Natural killer cell (primary cell): ENCODE results near the gene UBE2N. TPM values are rescaled to one million over a fixed set of nuclear protein-coding genes. Genes with fewer than 3 reads are reported as not detected.

Experiments
- ATAC-seq, 3 donors: fragments of 150-1000 bp in 2 of 3; fragments of 200-7000 bp in 1 of 3; cut with Tn5 transposase; 1 replicate in 1 of 3; 2 replicates in 2 of 3; pipeline ENCODE4 v1.10.0; 2021; ENCODE audit warnings: mild to moderate bottlenecking in 2 of 3, moderate library complexity in 2 of 3
- DNase-seq, 2 donors: peaks; one replicate each; pipeline versions ENCODE4 v3.0.0 to v3.0.0-alpha.2; 2013 to 2021; ENCODE audit warnings: mixed read lengths in 1 of 2
- H3K27ac ChIP-seq: one replicate; pipeline ENCODE4 v1.5.1; 2013; ENCODE audit warnings: mild to moderate bottlenecking, low read length
- H3K27me3 ChIP-seq: one replicate; pipeline ENCODE4 v1.6.1; 2013; ENCODE audit warnings: low read length; ENCODE audit not compliant: control insufficient read depth, insufficient read depth
- H3K36me3 ChIP-seq: one replicate; pipeline ENCODE4 v1.6.1; 2013; ENCODE audit warnings: low read length; ENCODE audit not compliant: control insufficient read depth, insufficient read depth
- H3K4me1 ChIP-seq: one replicate; pipeline ENCODE4 v1.6.1; 2013; ENCODE audit warnings: low read length; ENCODE audit not compliant: control insufficient read depth, insufficient read depth
- H3K4me3 ChIP-seq: one replicate; pipeline ENCODE4 v1.5.1; 2013; ENCODE audit warnings: low read length
- H3K9me3 ChIP-seq: one replicate; pipeline ENCODE4 v1.6.1; 2013; ENCODE audit warnings: low read length; ENCODE audit not compliant: control insufficient read depth, insufficient read depth
- H3K27ac Mint-ChIP-seq, 2 donors: one replicate each; pipeline ENCODE4 v1.8.0; 2022; ENCODE audit warnings: mild to moderate bottlenecking in 2 of 2, mixed read lengths in 2 of 2, moderate library complexity in 1 of 2
- H3K27me3 Mint-ChIP-seq, 2 donors: one replicate each; pipeline ENCODE4 v1.8.0; 2022; ENCODE audit warnings: low read depth in 2 of 2, mixed read lengths in 2 of 2
- H3K36me3 Mint-ChIP-seq: one replicate; pipeline ENCODE4 v1.8.0; 2022; ENCODE audit warnings: mixed read lengths
- H3K4me1 Mint-ChIP-seq, 2 donors: one replicate each; pipeline ENCODE4 v1.8.0; 2022; ENCODE audit warnings: mixed read lengths in 2 of 2
- H3K4me3 Mint-ChIP-seq: one replicate; pipeline ENCODE4 v1.8.0; 2022; ENCODE audit warnings: mild to moderate bottlenecking, moderate library complexity, mixed read lengths
- H3K9me3 Mint-ChIP-seq, 2 donors: one replicate each; pipeline ENCODE4 v1.8.0; 2022; ENCODE audit warnings: mixed read lengths in 2 of 2
- CTCF ChIP-seq: fragments of 200-600 bp; IDR thresholded peaks from one replicate; pipeline ENCODE4 v1.8.0; 2022; ENCODE audit warnings: antibody characterized with exemption
- WGBS: methylation state at CpG from one replicate; pipeline ENCODE4 v1.1.7; 2013; ENCODE audit warnings: missing lambda C conversion rate; ENCODE audit not compliant: insufficient coverage; 5-methylcytosine and 5-hydroxymethylcytosine counted together
- intact Hi-C: fragments of 100-400 bp; cut with micrococcal nuclease; formaldehyde crosslinking; loops from one replicate; pipeline ENCODE4 v1.14.2; 2022
- total RNA-seq, 4 donors: library from RNA; stranded (reverse); fragments of 120-200 nt in 1 of 4; gene quantifications; one replicate each; pipeline versions ENCODE4 v1.2.3 to v1.2.4, GENCODE V29; 2013 to 2022

UBE2N gene
- total RNA-seq, 3 donors from 2014 or later (not counting 1 experiment from before 2014, with no cell fraction given): 72.3 to 79.7 (median 72.9) TPM

- DNase-seq (no peak), ATAC-seq (no peak)
- Histone ChIP-seq H3K36me3 (no peaks in the 10 kb centered on the region), H3K27ac (no peak overlapping the region), H3K9me3 (no peaks in the 10 kb centered on the region), H3K27me3 (no peaks in the 10 kb centered on the region), H3K4me1 (no peaks in the 10 kb centered on the region), H3K4me3 (no peak overlapping the region)
- no peaks in the 10 kb centered on the region for H3K9me3 Mint-ChIP-seq
- no peaks in the 10 kb centered on the region for H3K36me3 Mint-ChIP-seq
- H3K4me1 Mint-ChIP-seq: no peaks in the 10 kb centered on the region
- no peak overlapping the region for H3K27ac Mint-ChIP-seq
- intact Hi-C loops: no loop called here
- H3K27me3 Mint-ChIP-seq: peaks cover 3 to 6% of the 10 kb centered on the region in 2 donors
- H3K4me3 Mint-ChIP-seq: no peak overlapping the region
- WGBS: 86% methylated on average over 3 of the region's 3 CpGs
- TF ChIP-seq CTCF: no peak
Observed at GRCh38 chr12:93461503-93461902, 19.8 kb upstream of the UBE2N start.

- Histone ChIP-seq H3K27me3 (no peaks in the 10 kb centered on the region), H3K4me1 (no peaks in the 10 kb centered on the region), H3K27ac (no peak overlapping the region), H3K9me3 (no peaks in the 10 kb centered on the region), H3K4me3 (no peak overlapping the region), H3K36me3 (no peaks in the 10 kb centered on the region)
- no peak for ATAC-seq
- intact Hi-C loops: no loop called here
- Mint-ChIP-seq H3K27ac (no peak overlapping the region), H3K4me3 (no peak overlapping the region), H3K9me3 (no peaks in the 10 kb centered on the region), H3K27me3 (peaks cover 8 to 9% of the 10 kb centered on the region in 2 donors), H3K36me3 (no peaks in the 10 kb centered on the region), H3K4me1 (no peaks in the 10 kb centered on the region)
- WGBS: 74% methylated on average over 7 of the region's 7 CpGs
- no peak for TF ChIP-seq CTCF
- DNase-seq: no peak
Observed at GRCh38 chr12:93460902-93461301, 19.2 kb upstream of the UBE2N start.

- DNase-seq: no peak
- H3K27ac ChIP-seq: no peak overlapping the region
- Mint-ChIP-seq H3K36me3 (no peaks in the 10 kb centered on the region), H3K27me3 (peaks cover 8 to 9% of the 10 kb centered on the region in 2 donors), H3K4me1 (no peaks in the 10 kb centered on the region), H3K4me3 (no peak overlapping the region), H3K9me3 (no peaks in the 10 kb centered on the region), H3K27ac (no peak overlapping the region)
- H3K4me3 ChIP-seq: no peak overlapping the region
- H3K9me3 ChIP-seq: no peaks in the 10 kb centered on the region
- 93% methylated on average over 5 of the region's 6 CpGs for WGBS
- intact Hi-C loops: no loop called here
- H3K4me1 ChIP-seq: no peaks in the 10 kb centered on the region
- no peaks in the 10 kb centered on the region for H3K27me3 ChIP-seq
- ATAC-seq: no peak
- no peaks in the 10 kb centered on the region for H3K36me3 ChIP-seq
- no peak for TF ChIP-seq CTCF
Observed at GRCh38 chr12:93460003-93460402, 18.3 kb upstream of the UBE2N start.

GRCh38 chr12:93459097-93459496 lies 17.4 kb upstream of the UBE2N start:
- Histone ChIP-seq H3K4me1 (no peaks in the 10 kb centered on the region), H3K36me3 (no peaks in the 10 kb centered on the region), H3K27ac (no peak overlapping the region), H3K4me3 (no peak overlapping the region), H3K27me3 (no peaks in the 10 kb centered on the region), H3K9me3 (no peaks in the 10 kb centered on the region)
- no peak overlapping the region for H3K4me3 Mint-ChIP-seq
- no peak overlapping the region for H3K27ac Mint-ChIP-seq
- TF ChIP-seq CTCF: no peak
- no peak for ATAC-seq
- no peaks in the 10 kb centered on the region for H3K4me1 Mint-ChIP-seq
- no peaks in the 10 kb centered on the region for H3K9me3 Mint-ChIP-seq
- intact Hi-C loops: no loop called here
- no peaks in the 10 kb centered on the region for H3K36me3 Mint-ChIP-seq
- DNase-seq: no peak
- H3K27me3 Mint-ChIP-seq: peaks cover 9% of the 10 kb centered on the region in 2 donors
- WGBS: 100% methylated on average over 2 of the region's 5 CpGs
